Body of pancreas (tissue), 4 donors: ENCODE results near the gene IKZF1. TPM values are rescaled to one million over a fixed set of nuclear protein-coding genes. Genes with fewer than 3 reads are reported as not detected.

Source experiments
- ATAC-seq: fragments of 150-250 bp; one replicate; pipeline ENCODE4 v1.9.1; 2016
- DNase-seq, 4 donors: peaks; one replicate each; pipeline ENCODE4 v3.0.0-alpha.2; 2019
- H3K27ac ChIP-seq, 4 donors: fragments of 200-600 bp; sonication (generic); 1 replicate in 3 of 4; 2 replicates in 1 of 4; pipeline versions ENCODE4 v1.5.1 to v1.6.1; 2016 to 2019; ENCODE audit warnings: mild to moderate bottlenecking in 1 of 4, mixed read lengths in 1 of 4, moderate library complexity in 1 of 4
- H3K27me3 ChIP-seq, 2 donors: fragments of 200-600 bp; sonication (generic); one replicate each; pipeline ENCODE4 v1.6.0; 2016; ENCODE audit warnings: mild to moderate bottlenecking in 1 of 2
- H3K36me3 ChIP-seq, 2 donors: fragments of 200-600 bp; sonication (generic); replicated peaks in 1 of 2; 2 replicates each; pipeline ENCODE4 v1.5.1; 2016; ENCODE audit warnings: low read depth in 2 of 2; ENCODE audit not compliant: insufficient read depth in 1 of 2
- H3K4me1 ChIP-seq: fragments of 200-600 bp; sonication (generic); one replicate; pipeline ENCODE4 v1.6.0; 2016
- H3K4me3 ChIP-seq, 2 donors: fragments of 200-600 bp; sonication (generic); 1 replicate in 1 of 2; 2 replicates in 1 of 2; pipeline ENCODE4 v1.5.1; 2016 to 2019
- H3K9me3 ChIP-seq, 3 donors: fragments of 200-600 bp; sonication (generic); 1 replicate in 2 of 3; 2 replicates in 1 of 3; pipeline ENCODE4 v1.5.1; 2016
- POLR2A ChIP-seq, 3 donors: fragments of 450-650 bp; IDR thresholded peaks; one replicate each; pipeline ENCODE4 v1.6.1; 2016; ENCODE audit warnings: antibody characterized with exemption in 3 of 3, mild to moderate bottlenecking in 2 of 3
- WGBS, 2 donors: methylation state at CpG; one replicate each; pipeline ENCODE4 v1.1.5; 2017; 5-methylcytosine and 5-hydroxymethylcytosine counted together
- intact Hi-C: fragments of 100-400 bp; cut with DNase I; formaldehyde crosslinking; loops from one replicate; pipeline ENCODE4 v1.15.1; 2023
- total RNA-seq, 2 donors: library from RNA; depleted of rRNA; stranded (reverse); fragments of >200 nt; gene quantifications; one replicate each; pipeline ENCODE4 v1.1.0, GENCODE V29; 2016
- TF ChIP-seq, protein P1 (sequence below), 7 experiments: fragments of 450-650 bp in 4 of 7; fragments of 200-600 bp in 3 of 7; sonication (generic) in 3 of 7; IDR thresholded peaks; one replicate each; pipeline ENCODE4 v1.5.1; 2016 to 2019; ENCODE audit warnings: antibody characterized with exemption in 7 of 7

IKZF1 gene
- total RNA-seq, 2 donors from 2014 or later = 3.9 to 16.5 TPM

DNA sequence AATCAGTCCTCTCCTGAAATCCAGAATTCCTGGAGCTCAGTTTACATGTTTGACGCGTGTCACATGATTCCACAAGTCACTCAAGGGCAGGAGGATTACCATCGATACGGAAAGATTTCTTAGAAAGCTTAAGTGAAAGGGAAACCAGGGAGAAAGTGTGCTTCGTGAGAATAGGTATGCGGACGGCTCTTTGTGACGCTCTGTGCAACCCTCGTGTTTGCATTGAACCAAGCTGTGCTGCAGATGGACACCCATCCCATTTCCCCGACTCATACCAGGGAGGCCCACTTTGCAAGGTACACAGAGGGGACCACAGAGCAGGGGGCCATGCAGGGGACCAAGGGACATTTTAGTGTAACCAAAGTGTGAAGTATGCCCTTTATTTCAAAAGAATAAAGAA lies 43.2 kb downstream of the IKZF1 start:
- DNase-seq (no peak), ATAC-seq (no peak)
- intact Hi-C loops = no loop called here
- H3K27ac ChIP-seq = no peak overlapping the region
- H3K4me3 ChIP-seq = no peak overlapping the region
- WGBS, 2 donors = 73 to 79% methylated on average over 10 of the region's 10 CpGs
- H3K9me3 ChIP-seq = no peaks in the 10 kb centered on the region
- no peaks in the 10 kb centered on the region for H3K4me1 ChIP-seq
- no peaks in the 10 kb centered on the region for H3K36me3 ChIP-seq
- no peak for TF ChIP-seq POLR2A (IDR thresholded peaks at IDR 0.05)
- TF ChIP-seq, protein P1, sequence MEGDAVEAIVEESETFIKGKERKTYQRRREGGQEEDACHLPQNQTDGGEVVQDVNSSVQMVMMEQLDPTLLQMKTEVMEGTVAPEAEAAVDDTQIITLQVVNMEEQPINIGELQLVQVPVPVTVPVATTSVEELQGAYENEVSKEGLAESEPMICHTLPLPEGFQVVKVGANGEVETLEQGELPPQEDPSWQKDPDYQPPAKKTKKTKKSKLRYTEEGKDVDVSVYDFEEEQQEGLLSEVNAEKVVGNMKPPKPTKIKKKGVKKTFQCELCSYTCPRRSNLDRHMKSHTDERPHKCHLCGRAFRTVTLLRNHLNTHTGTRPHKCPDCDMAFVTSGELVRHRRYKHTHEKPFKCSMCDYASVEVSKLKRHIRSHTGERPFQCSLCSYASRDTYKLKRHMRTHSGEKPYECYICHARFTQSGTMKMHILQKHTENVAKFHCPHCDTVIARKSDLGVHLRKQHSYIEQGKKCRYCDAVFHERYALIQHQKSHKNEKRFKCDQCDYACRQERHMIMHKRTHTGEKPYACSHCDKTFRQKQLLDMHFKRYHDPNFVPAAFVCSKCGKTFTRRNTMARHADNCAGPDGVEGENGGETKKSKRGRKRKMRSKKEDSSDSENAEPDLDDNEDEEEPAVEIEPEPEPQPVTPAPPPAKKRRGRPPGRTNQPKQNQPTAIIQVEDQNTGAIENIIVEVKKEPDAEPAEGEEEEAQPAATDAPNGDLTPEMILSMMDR (IDR thresholded peaks at IDR 0.05) = no peak
- H3K27me3 ChIP-seq = no peaks in the 10 kb centered on the region

DNA sequence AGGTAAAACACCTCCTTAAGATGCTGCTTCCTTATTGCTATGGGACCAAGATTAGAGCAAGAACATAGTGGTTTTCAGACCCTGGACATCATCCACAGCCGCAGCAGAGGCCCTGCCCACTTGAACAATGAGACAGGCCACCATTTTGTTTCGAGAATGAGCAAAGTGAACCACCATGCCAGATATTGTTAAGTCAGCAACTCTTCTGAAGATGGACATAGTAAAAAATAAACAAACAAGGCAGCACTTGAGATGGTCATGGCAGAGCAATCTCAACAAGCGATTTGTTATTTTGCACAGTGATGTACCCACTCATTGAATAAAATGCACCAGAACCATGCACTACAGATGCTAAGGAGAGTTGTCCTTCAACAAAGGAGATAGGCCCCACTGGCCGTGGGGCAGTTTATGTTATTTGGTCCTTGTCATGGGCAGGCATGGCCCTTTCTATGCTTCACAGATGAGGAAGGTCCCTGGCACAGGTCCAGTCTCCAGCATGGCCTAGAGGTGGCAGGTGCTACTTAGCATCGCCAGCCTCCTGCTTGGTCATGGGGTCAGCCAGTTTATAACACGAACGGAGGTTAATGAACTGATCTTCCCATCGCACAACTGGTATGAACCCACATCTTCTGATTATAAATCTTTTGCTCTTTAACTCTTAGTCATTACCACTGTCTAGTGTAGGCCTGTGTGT lies 44.1 kb downstream of the IKZF1 start:
- TF ChIP-seq, protein P1 (IDR thresholded peaks at IDR 0.05) = no peak
- no peak for TF ChIP-seq POLR2A (IDR thresholded peaks at IDR 0.05)

DNA sequence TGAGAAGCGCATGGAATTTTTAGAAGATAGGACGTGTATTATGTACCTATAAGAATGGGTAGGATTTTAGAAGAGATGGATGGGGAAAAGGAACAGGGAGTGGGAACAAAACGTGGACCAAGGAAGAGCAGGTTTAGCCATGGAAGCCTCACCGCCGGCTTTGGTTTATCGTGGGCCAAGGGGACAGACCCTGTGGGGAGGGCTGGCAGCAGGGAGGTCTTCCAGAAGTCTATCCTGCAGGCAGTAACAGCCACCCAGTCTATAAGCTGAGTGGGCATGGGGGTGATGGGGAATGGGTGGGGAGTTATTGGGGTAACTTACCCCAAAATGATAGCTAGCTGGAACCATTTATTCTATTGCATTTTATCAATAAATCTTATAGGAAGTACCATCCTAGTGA lies 44.9 kb downstream of the IKZF1 start:
- intact Hi-C loops = no loop called here
- H3K9me3 ChIP-seq = no peaks in the 10 kb centered on the region
- H3K4me1 ChIP-seq = no peaks in the 10 kb centered on the region
- no peaks in the 10 kb centered on the region for H3K36me3 ChIP-seq
- WGBS, 2 donors = 77 to 85% methylated on average over 6 of the region's 6 CpGs
- ATAC-seq (no peak), DNase-seq (no peak)
- no peak overlapping the region for H3K4me3 ChIP-seq
- H3K27me3 ChIP-seq = no peaks in the 10 kb centered on the region
- TF ChIP-seq, protein P1 (IDR thresholded peaks at IDR 0.05) = no peak
- TF ChIP-seq POLR2A (IDR thresholded peaks at IDR 0.05) = no peak
- no peak overlapping the region for H3K27ac ChIP-seq

More for the DNA sequence above, 44.1 kb downstream of the IKZF1 start:
- H3K27me3 ChIP-seq = no peaks in the 10 kb centered on the region
- intact Hi-C loops = no loop called here
- 80 to 82% methylated on average over 8 of the region's 8 CpGs for WGBS, 2 donors
- no peaks in the 10 kb centered on the region for H3K36me3 ChIP-seq
- no peak for DNase-seq
- H3K4me1 ChIP-seq = no peaks in the 10 kb centered on the region
- no peak for ATAC-seq
- H3K4me3 ChIP-seq = no peak overlapping the region
- H3K9me3 ChIP-seq = no peaks in the 10 kb centered on the region
- H3K27ac ChIP-seq = no peak overlapping the region

DNA sequence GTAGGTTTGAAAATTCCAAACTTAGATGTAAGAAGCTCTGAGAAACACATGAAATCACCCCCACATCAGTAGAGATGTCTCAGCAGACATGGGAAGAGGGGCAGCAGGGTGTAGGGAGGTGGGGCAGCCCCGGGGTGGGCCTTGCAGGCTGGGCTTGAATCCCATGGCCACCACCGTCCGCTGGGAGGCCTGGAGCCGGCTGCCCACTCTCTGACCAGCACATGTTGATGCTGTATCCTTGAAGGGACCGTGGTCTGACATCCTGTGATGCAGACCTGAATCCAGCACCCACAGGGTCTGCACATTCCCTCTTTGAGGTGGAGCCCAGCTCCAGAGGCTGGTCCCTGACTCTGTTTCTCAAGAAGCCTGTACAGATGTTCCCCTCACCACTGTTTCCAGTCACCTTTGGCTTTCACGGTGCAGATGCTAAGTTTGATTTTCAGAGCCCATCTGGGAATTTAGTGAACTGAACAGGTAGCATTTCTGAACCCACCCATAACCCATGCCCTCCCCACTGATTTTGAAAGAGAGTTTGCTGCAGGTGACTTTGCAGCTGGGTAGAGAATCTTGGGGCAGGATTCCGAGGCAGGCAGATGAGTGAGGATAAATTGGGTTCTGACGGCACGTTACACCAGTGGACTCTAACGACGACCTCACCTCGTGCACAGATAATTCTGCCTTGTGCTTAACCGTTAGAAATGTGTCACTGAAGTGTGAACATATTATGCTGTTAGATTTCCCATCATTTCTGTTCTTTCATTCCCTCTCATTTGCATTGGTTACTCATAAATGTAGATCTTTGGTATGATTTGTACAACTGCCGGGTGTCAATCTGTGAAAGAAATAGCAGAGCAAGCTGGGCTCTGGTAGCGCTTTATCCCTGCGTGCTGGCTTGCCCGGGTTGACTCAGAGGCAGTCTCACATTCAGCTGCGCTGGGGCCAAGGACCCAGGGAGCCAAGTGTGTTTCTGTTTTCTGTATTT lies 45.7 kb downstream of the IKZF1 start:
- TF ChIP-seq, protein P1 (IDR thresholded peaks at IDR 0.05) = no peak
- TF ChIP-seq POLR2A (IDR thresholded peaks at IDR 0.05) = no peak
- Histone ChIP-seq H3K9me3 (no peaks in the 10 kb centered on the region), H3K4me3 (no peak overlapping the region), H3K27ac (no peak overlapping the region), H3K36me3 (no peaks in the 10 kb centered on the region), H3K27me3 (no peaks in the 10 kb centered on the region), H3K4me1 (no peaks in the 10 kb centered on the region)
- no peak for DNase-seq
- intact Hi-C loops = no loop called here
- WGBS, 2 donors = 66 to 80% methylated on average over 18 of the region's 18 CpGs
- no peak for ATAC-seq
